Astrocyte (in vitro differentiated cells and primary cell): ENCODE measurements around the gene EVI5L.

Experiments
- CTCF ChIP-seq: IDR thresholded peaks from 2 replicates; pipeline ENCODE4 v1.5.1; 2011; ENCODE audit warnings: low read depth, mild to moderate bottlenecking, inconsistent platforms, low read length, moderate library complexity; ENCODE audit not compliant: insufficient read depth
- EZH2 ChIP-seq: IDR thresholded peaks from 2 replicates; pipeline ENCODE4 v1.6.1; 2012; ENCODE audit warnings: mild to moderate bottlenecking, low read length, inconsistent platforms; ENCODE audit not compliant: insufficient read depth

- TF ChIP-seq EZH2 (no peak), CTCF (no peak)
Measured at GRCh38 chr19:7877249-7877836, 47.3 kb downstream of the EVI5L start.
